OCI-LY3 (cell line): ENCODE measurements around the gene HSCB.

Experiments used
- H2AFZ ChIP-seq: fragments of 200-600, 300-600 bp; shearing (Covaris generic); 2 replicates; pipeline ENCODE4 v1.6.0; 2014; ENCODE audit warnings: antibody characterized with exemption, low read depth, low read length
- H3K27ac ChIP-seq: fragments of 200-600, 300-600 bp; sonication (generic); 2 replicates; pipeline ENCODE4 v1.5.1; 2014; ENCODE audit warnings: mild to moderate bottlenecking, low read length, moderate library complexity, mixed read lengths
- H3K27me3 ChIP-seq: fragments of 200-600, 300-600 bp; sonication (generic); 2 replicates; pipeline ENCODE4 v1.6.1; 2014; ENCODE audit warnings: low read depth, low read length, mixed read lengths
- H3K36me3 ChIP-seq: fragments of 200-600, 300-600 bp; sonication (generic); replicated peaks from 2 replicates; pipeline ENCODE3; 2014; ENCODE audit warnings: low read depth, low read length, mixed read lengths
- H3K4me1 ChIP-seq: fragments of 300-600, 200-600 bp; sonication (generic); 2 replicates; pipeline ENCODE4 v1.6.1; 2014; ENCODE audit warnings: low read length, mixed read lengths
- H3K4me2 ChIP-seq: fragments of 200-600, 300-600 bp; sonication (generic); 2 replicates; pipeline ENCODE4 v1.6.1; 2014; ENCODE audit warnings: low read length, mixed read lengths
- H3K4me3 ChIP-seq: fragments of 300-600, 200-600 bp; sonication (generic); 2 replicates; pipeline ENCODE4 v1.5.1; 2014; ENCODE audit warnings: antibody characterized with exemption, mild to moderate bottlenecking, low read length, moderate library complexity
- H3K79me2 ChIP-seq: fragments of 300-600, 200-600 bp; shearing (Covaris generic); 2 replicates; pipeline ENCODE4 v1.6.1; 2014; ENCODE audit warnings: mild to moderate bottlenecking, low read length, mixed read lengths
- H3K9ac ChIP-seq: fragments of 300-600, 200-600 bp; shearing (Covaris generic); 2 replicates; pipeline ENCODE4 v1.6.0; 2014; ENCODE audit warnings: mild to moderate bottlenecking, low read length, moderate library complexity
- H3K9me3 ChIP-seq: fragments of 200-600, 300-600 bp; shearing (Covaris generic); 2 replicates; pipeline ENCODE4 v1.6.1; 2014; ENCODE audit warnings: low read length, mixed read lengths; ENCODE audit not compliant: insufficient read depth
- H4K20me1 ChIP-seq: fragments of 200-600, 300-600 bp; sonication (generic); 2 replicates; pipeline ENCODE4 v1.6.1; 2016; ENCODE audit warnings: low read length, mixed read lengths; ENCODE audit not compliant: insufficient read depth
- EZH2phosphoT487 ChIP-seq: fragments of 200-600 bp; shearing (Covaris generic); IDR thresholded peaks from 2 replicates; pipeline ENCODE4 v1.6.1; 2018; ENCODE audit warnings: antibody characterized with exemption, mixed run types, low read depth
- TF ChIP-seq, protein P1 (sequence below): fragments of 200-600, 300-600 bp; sonication (generic); IDR thresholded peaks from 2 replicates; pipeline ENCODE4 v1.5.1; 2014; ENCODE audit warnings: antibody characterized with exemption, low read length, low read depth

The HSCB gene

DNA sequence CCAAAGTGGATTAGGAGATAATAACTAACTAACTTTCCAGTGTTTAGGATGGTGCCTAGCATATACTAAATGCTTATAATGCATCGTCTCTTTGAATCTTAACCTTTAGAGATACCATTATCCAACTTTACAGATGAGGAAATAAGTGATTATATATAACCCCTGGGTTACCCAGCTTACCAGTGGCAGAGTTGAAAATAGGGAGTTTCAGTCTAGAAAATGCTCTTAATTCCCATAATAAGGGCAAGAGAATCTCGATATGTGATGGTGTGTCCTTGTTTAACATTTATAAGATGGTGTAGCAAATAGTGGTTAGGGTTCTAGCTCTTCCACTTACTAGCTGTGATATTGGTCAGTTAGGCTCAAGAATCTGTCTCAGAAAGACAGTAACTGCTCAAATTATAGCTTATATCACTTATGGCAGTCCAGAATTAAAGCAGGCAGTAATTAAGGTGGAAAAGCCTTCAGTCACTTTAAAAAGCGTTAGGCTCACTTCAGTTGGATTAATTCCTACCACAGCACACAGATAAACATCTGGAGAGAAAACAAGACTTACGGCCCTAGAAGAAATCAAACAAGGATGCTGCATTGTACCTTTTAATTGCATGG, 52.2 kb downstream of the HSCB start:
- no peak overlapping the region for H3K4me2 ChIP-seq
- H3K27me3 ChIP-seq, result no peaks in the 10 kb centered on the region
- H3K27ac ChIP-seq, result 0 out of 2 replicates have a peak overlapping the region, but pooled peaks have one; percentile 2
- no peak overlapping the region for H2AFZ ChIP-seq
- H4K20me1 ChIP-seq, result peaks cover 53% of the 10 kb centered on the region
- TF ChIP-seq EZH2phosphoT487, result no peak
- TF ChIP-seq, protein P1, sequence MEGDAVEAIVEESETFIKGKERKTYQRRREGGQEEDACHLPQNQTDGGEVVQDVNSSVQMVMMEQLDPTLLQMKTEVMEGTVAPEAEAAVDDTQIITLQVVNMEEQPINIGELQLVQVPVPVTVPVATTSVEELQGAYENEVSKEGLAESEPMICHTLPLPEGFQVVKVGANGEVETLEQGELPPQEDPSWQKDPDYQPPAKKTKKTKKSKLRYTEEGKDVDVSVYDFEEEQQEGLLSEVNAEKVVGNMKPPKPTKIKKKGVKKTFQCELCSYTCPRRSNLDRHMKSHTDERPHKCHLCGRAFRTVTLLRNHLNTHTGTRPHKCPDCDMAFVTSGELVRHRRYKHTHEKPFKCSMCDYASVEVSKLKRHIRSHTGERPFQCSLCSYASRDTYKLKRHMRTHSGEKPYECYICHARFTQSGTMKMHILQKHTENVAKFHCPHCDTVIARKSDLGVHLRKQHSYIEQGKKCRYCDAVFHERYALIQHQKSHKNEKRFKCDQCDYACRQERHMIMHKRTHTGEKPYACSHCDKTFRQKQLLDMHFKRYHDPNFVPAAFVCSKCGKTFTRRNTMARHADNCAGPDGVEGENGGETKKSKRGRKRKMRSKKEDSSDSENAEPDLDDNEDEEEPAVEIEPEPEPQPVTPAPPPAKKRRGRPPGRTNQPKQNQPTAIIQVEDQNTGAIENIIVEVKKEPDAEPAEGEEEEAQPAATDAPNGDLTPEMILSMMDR, result no peak
- H3K36me3 ChIP-seq, result peaks cover 61% of the 10 kb centered on the region
- H3K4me3 ChIP-seq, result no peak overlapping the region
- no peaks in the 10 kb centered on the region for H3K9me3 ChIP-seq
- H3K4me1 ChIP-seq, result peaks cover 76% of the 10 kb centered on the region
- no peak overlapping the region for H3K9ac ChIP-seq
- peaks cover 51% of the 10 kb centered on the region for H3K79me2 ChIP-seq

DNA sequence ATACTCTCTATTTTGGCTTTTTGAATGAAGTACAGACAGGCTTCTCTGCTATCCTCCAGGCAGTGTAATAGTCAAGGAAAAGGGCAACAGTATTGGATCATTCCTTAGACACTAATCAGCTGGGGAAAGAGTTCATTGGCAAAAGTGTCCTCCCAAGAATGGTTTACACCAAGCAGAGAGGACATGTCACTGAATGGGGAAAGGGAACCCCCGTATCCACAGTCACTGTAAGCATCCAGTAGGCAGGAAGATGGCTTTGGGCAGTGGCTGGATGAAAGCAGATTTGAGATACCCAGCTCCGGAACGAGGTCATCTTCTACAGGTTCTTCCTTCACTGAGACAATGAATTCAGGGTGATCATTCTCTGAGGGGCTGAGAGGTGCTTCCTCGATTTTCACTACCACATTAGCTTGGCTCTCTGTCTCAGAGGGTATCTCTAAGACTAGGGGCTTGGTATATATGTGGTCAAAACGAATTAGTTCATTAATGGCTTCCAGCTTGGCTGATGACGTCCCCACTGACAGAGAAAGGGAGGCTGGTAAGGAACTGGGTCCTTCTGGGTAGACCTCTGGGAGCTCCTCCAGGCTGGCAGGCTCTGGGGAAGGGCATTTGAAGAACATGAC, 53.3 kb downstream of the HSCB start:
- H3K9me3 ChIP-seq, result no peaks in the 10 kb centered on the region
- no peak overlapping the region for H3K27ac ChIP-seq
- H2AFZ ChIP-seq, result no peak overlapping the region
- H3K27me3 ChIP-seq, result no peaks in the 10 kb centered on the region
- H3K36me3 ChIP-seq, result peaks cover 60% of the 10 kb centered on the region
- no peak overlapping the region for H3K9ac ChIP-seq
- peaks cover 76% of the 10 kb centered on the region for H3K4me1 ChIP-seq
- TF ChIP-seq, protein P1, result no peak
- TF ChIP-seq EZH2phosphoT487, result no peak
- H3K4me3 ChIP-seq, result no peak overlapping the region
- peaks cover 62% of the 10 kb centered on the region for H3K79me2 ChIP-seq
- no peak overlapping the region for H3K4me2 ChIP-seq
- peaks cover 53% of the 10 kb centered on the region for H4K20me1 ChIP-seq

DNA sequence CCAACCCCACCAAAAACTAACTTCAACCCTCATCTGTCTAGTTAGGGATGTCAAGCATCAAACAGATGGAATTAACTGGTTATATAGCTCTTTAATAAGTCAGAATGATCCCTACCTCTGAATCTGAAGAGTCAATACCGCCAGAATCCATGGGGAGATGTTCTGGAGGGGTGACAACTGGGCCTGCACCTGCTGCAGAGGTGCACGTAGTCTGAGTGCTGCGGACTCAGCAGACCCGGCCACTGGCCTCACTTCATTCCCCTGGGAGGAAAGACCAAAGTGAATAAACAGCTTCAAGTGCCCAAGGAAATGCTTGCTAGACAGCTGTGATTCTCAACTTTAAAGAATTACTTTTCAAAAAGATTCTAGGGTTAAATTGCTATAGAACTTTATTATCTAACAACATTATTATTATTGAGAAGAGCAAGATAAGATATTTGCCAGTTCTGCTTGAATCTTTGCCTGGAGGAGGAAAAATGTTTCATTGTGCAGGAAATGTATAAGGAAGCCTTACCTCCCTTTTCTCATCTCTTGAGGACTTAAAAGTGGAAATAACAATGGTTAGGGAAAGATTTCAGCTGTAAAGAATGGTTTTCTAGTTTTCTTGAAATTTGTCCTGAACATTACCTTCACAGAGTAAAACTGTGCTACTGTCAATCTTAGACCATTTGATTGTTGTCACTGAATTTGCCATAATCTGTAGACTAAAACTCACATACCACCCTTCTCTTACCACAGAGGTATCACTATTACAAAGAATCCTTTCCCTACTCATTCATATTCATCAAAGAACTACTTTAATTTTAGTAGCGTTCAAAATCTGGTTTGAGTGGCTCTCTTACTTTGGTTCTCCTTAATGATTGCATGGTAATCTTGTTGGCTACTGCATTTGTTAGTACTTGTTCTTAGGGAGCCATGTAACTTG, 54.4 kb downstream of the HSCB start:
- H3K4me3 ChIP-seq, result peak overlapping the region; percentile 10

More for the DNA sequence above, 54.4 kb downstream of the HSCB start:
- Histone ChIP-seq H3K9me3 (no peaks in the 10 kb centered on the region), H3K4me1 (peaks cover 69% of the 10 kb centered on the region), H3K36me3 (peaks cover 56% of the 10 kb centered on the region), H2AFZ (no peak overlapping the region), H3K4me2 (peak overlapping the region; percentile 55), H3K27ac (peak overlapping the region; percentile 48), H4K20me1 (peaks cover 53% of the 10 kb centered on the region), H3K79me2 (peaks cover 72% of the 10 kb centered on the region), H3K27me3 (no peaks in the 10 kb centered on the region), H3K9ac (0 out of 2 replicates have a peak overlapping the region, but pooled peaks have one; percentile 0)
- TF ChIP-seq, protein P1, result no peak
